HAP-1 (cell line): ENCODE results near the gene LCE2A.
A peak's percentile ranks its signal among the peaks of the same experiment; 100 is the strongest.
"Not testable (repeated sequence)": the region's sequence is repeated elsewhere in the genome, so short reads cannot be mapped to it uniquely, and the experiment has no call there.

Experiments
- DNase-seq, 2 experiments: peaks; one replicate each; pipeline ENCODE4 v3.0.0-alpha.2; 2016 to 2020; ENCODE audit warnings: low spot score in 2 of 2
- H3K27me3 ChIP-seq: fragments of 250-450 bp; sonication (Bioruptor Pico); 2 replicates; pipeline ENCODE4 v1.5.1; 2020; ENCODE audit warnings: low read depth, mild to moderate bottlenecking, moderate library complexity
- H3K36me3 ChIP-seq: fragments of 250-450 bp; sonication (Bioruptor Pico); replicated peaks from 2 replicates; pipeline ENCODE4 v1.5.1; 2020; ENCODE audit warnings: mild to moderate bottlenecking
- H3K4me1 ChIP-seq: fragments of 250-450 bp; sonication (Bioruptor Pico); 2 replicates; pipeline ENCODE4 v1.5.1; 2020; ENCODE audit warnings: mild to moderate bottlenecking
- H3K4me3 ChIP-seq: fragments of 250-450 bp; sonication (Bioruptor Pico); 2 replicates; pipeline ENCODE4 v1.5.1; 2020; ENCODE audit warnings: mild to moderate bottlenecking, moderate library complexity
- H3K9me3 ChIP-seq: fragments of 250-450 bp; sonication (Bioruptor Pico); 2 replicates; pipeline ENCODE4 v1.5.1; 2020; ENCODE audit warnings: mild to moderate bottlenecking, moderate library complexity
- in situ Hi-C: fragments of 300-500 bp; cut with MboI; formaldehyde crosslinking; loops from 3 replicates; pipeline ENCODE4 v1.14.3; 2020; ENCODE audit warnings: low sequenced_read_pairs, inconsistent platforms, mixed read lengths

LCE2A gene, protein sequence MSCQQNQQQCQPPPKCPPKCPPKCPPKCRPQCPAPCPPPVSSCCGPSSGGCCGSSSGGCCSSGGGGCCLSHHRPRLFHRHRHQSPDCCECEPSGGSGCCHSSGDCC

DNA sequence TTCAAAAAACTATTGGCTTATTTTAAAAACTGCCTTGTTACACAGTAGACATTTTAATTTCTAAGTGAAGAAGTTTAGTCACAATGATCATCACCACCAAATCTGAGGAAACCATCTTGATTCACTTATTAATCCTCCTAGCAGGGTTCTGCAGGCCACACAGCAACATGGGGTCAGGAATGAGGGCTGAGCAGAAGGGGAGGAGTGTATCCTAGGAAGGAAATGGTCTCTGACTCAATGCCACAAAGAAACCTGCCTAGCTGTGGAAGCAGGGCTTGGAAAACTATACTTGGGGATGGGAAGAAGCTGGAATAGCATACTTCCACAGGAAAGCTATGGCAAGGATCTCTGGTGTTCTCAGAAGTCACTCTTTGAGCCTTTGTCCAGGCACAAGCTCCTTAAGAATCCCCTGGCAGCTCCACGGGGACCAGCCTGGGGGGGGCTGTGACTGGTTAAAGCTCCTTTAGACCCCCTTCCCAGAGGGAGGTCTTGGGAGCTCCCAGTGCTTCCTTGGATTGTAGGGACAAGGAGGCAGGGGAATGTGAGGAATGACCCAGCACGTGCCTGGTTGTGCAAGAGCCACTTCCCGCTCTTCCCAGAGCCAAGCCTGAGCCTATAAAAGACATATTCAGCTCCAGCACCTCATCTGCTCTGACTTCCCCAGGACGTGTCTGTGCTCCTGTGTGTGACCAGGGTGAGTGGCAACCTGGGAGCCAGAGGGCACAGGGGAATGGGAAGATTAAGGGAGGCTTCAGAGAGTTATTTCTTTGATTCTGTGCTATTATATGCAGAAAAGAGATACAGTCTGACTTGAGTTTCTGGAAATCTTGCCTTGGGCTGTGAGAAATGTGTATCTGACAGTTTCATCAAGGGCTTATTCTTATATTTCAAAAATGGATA is at the start of gene LCE2A:
LCE2A (plus strand) TSS at position 645 of the 900 bp plus-strand sequence. CDS start 557 bp downstream, outside the sequence.
- no peak within 1 kb of the TSS for H3K4me3 ChIP-seq
- in situ Hi-C loops: no loop called here
- no peaks in the 10 kb centered on the region for H3K36me3 ChIP-seq
- H3K27me3 ChIP-seq: no peaks in the 10 kb centered on the region
- no peaks in the 10 kb centered on the region for H3K4me1 ChIP-seq
- no peaks in the 10 kb centered on the region for H3K9me3 ChIP-seq
- no peak for DNase-seq

DNA sequence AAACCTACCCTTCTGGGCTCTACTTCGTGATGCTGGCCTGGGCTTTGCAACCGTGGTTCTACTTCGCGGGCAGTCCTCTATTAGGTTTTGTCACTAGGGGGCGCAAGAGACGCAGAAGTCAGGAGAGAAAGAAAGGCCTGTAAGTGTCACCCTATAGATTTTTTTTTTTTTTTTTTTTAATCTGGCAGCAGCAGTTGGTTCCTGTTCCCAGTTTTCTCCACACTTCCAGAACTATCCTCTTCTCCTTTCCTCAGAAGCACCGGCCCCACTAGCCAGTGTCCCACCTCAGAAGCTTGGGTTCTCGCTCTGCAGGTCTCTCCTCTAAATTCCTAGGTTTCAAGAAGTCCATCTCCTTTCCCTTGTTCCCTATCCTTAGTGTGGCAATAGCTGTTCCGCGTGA is 44.0 kb upstream of the LCE2A start:
- no peaks in the 10 kb centered on the region for H3K36me3 ChIP-seq
- H3K9me3 ChIP-seq: no peaks in the 10 kb centered on the region
- H3K4me3 ChIP-seq: no peak overlapping the region
- in situ Hi-C loops: no loop called here
- H3K27me3 ChIP-seq: no peaks in the 10 kb centered on the region
- peak; percentile 34 to 82 for DNase-seq
- H3K4me1 ChIP-seq: no peaks in the 10 kb centered on the region

DNA sequence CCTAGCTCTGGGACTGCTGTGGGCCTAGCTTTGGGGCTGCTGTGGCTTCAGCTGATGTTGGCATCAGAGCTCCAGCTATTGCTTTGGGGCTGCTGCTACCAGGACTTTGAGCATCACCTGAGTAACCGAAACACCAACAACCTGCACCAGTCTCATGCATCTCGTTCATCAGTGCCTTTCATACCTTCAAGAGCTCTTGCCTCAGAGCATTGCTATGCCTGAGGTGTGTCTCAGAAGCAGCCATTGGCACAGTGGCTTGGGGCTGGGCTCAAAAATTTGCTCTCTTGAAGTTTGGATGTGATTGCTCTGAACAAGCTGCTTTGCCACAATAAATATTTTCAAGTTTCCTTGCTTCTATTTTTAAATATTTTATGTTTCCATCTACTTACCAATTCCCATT is 41.7 kb upstream of the LCE2A start:
- H3K9me3 ChIP-seq: no peaks in the 10 kb centered on the region
- DNase-seq: no peak
- in situ Hi-C loops: no loop called here
- no peaks in the 10 kb centered on the region for H3K4me1 ChIP-seq
- H3K36me3 ChIP-seq: no peaks in the 10 kb centered on the region
- no peaks in the 10 kb centered on the region for H3K27me3 ChIP-seq
- no peak overlapping the region for H3K4me3 ChIP-seq

DNA sequence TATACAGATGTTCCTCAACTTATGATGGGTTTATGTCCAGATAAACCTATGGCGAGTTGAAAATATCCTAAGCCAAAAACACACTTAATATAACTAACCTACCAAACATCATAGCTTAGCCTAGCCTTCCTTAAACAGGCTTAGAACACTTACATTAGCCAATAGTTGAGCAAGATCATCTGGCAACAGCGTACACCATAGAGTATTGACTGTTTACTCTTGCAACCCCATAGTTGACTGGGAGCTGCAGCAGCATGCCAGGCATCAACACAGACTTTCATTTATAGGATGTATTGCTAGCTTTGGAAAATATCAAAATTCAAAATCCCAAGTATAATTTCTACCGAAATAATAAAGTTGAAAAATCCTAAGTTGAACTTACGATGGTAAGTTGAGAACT is 40.5 kb upstream of the LCE2A start:
- H3K36me3 ChIP-seq: no peaks in the 10 kb centered on the region
- H3K4me3 ChIP-seq: no peak overlapping the region
- no peak for DNase-seq
- no peaks in the 10 kb centered on the region for H3K27me3 ChIP-seq
- H3K9me3 ChIP-seq: no peaks in the 10 kb centered on the region
- in situ Hi-C loops: no loop called here
- H3K4me1 ChIP-seq: no peaks in the 10 kb centered on the region

DNA sequence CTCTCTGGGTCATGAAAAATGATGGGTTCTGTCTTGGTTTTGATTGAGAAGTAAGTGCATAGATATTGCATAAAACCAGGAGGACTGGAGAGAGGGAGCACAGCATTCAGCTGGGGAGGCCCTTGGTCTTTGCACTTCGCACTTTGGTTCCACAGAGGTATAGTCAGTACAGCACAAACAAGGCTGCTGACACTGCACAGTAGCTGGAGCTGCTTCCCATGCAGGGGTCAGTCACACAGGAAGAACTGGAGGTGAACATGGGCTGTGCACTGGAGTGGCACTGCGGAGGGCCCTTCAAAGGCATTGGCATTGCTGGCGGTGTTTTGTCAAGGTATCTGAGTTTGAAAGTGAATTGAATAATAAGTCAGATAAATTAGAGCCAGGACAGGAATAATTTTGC is 39.5 kb upstream of the LCE2A start:
- no peaks in the 10 kb centered on the region for H3K36me3 ChIP-seq
- H3K27me3 ChIP-seq: no peaks in the 10 kb centered on the region
- H3K9me3 ChIP-seq: no peaks in the 10 kb centered on the region
- no peaks in the 10 kb centered on the region for H3K4me1 ChIP-seq
- in situ Hi-C loops: no loop called here
- no peak for DNase-seq
- no peak overlapping the region for H3K4me3 ChIP-seq

DNA sequence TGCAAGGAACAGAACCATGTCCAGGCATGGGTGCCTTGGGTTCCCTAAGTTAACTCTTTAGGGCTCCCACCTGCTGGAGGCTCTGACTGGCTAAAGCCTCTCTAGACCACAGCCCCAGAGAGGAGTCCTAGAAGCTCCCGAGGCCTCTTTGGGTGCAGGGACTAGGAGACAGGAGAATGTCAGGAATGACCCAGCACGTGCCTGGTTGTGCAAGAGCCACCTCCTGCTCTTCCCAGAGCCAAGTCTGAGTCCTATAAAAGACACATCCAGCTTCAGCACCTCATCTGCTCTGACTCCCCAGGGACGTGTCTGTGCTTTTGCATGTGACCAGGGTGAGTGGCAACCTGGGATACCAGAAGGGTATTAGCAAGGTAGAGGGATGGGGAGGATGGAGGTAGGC is 35.0 kb upstream of the LCE2A start, which contains the start of gene LCE2D:
LCE2D (plus strand) TSS at position 283 of the 400 bp plus-strand sequence. CDS start 726 bp downstream, outside the sequence.
- DNase-seq: no peak
- no peaks in the 10 kb centered on the region for H3K27me3 ChIP-seq
- H3K9me3 ChIP-seq: no peaks in the 10 kb centered on the region
- H3K4me3 ChIP-seq: no peak within 1 kb of the TSS
- no peaks in the 10 kb centered on the region for H3K36me3 ChIP-seq
- H3K4me1 ChIP-seq: no peaks in the 10 kb centered on the region
- in situ Hi-C loops: no loop called here

DNA sequence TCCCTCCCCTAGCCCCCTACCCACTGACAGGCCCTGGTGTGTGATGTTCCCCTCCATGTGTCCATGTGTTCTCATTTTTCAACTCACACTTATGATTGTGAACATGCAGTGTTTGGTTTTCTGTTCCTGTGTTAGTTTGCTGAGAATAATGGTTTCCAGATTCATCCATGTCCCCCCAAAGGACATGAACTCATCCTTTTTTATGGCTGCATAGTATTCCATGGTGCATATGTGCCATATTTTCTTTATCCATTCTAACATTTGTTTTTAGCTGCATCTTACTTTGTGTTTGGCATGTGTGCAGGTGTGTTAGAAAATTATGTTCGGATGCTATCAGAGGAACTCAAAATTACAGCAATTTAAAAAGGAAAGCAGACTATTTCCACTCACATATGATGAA is 32.0 kb upstream of the LCE2A start:
- H3K4me1 ChIP-seq, H3K36me3 ChIP-seq, H3K4me3 ChIP-seq, DNase-seq, H3K27me3 ChIP-seq, in situ Hi-C loops, H3K9me3 ChIP-seq: not testable (repeated sequence)

DNA sequence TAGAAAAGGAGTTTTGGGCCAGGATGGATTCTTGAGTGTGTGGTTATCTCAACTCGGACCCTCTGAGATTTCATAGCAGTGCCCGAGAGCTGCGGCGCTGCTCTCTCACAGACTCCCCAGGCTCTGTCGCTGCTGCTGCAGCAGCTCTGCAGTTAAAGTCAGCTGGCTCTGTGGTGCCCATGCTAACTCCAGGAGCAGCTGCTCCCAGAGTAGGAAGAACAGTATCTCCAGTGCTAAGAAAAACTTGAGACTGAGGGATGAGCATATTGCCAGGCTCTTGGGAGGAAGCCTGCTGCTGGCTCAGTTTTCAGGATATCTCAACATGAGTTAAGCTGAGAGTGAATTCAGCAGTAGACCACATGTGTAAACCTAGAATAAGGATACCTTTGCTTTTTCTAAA is 30.5 kb upstream of the LCE2A start:
- H3K4me1 ChIP-seq: no peaks in the 10 kb centered on the region
- no peak for DNase-seq
- in situ Hi-C loops: no loop called here
- no peaks in the 10 kb centered on the region for H3K36me3 ChIP-seq
- H3K9me3 ChIP-seq: no peaks in the 10 kb centered on the region
- H3K27me3 ChIP-seq: no peaks in the 10 kb centered on the region
- H3K4me3 ChIP-seq: no peak overlapping the region

DNA sequence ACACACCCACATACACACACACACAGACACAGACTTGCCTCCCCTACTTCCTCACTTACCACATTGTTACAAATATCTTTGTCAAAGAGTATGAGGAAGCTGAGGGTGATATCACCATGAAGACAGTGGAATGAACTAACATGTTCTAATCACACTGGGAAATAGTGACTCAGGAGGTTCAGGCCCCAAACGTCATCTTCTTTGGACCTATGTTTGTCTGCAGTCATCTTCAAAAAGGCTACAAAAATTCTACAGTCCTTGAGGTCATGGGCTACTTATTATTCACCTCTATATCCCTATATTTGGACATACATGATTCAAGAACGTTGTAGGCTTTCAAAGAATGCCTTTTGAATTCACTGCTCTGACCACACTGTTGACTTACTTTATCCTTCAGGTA is 25.1 kb upstream of the LCE2A start:
- Histone ChIP-seq H3K27me3 (no peaks in the 10 kb centered on the region), H3K4me3 (no peak overlapping the region), H3K9me3 (no peaks in the 10 kb centered on the region), H3K4me1 (no peaks in the 10 kb centered on the region), H3K36me3 (no peaks in the 10 kb centered on the region)
- in situ Hi-C loops: no loop called here
- DNase-seq: no peak

DNA sequence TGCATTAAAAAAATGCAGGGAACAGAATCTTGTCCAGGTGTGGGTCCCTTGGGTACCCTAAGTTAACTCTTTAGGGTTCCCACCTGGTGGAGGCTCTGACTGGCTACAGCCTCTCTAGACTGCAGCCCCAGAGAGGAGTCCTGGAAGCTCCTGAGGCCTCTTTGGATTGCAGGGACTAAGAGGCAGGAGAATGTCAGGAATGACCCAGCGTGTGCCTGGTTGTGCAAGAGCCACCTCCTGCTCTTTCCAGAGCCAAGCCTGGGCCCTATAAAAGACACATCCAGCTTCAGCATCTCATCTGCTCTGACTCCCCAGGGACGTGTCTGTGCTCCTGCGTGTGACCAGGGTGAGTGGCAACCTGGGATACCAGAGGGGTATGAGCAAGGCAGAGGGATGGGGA is 23.2 kb upstream of the LCE2A start, which contains the start of gene LCE2C:
LCE2C (plus strand) TSS at position 297 of the 400 bp plus-strand sequence. CDS start 737 bp downstream, outside the sequence.
- H3K9me3 ChIP-seq, in situ Hi-C loops: not testable (repeated sequence)

DNA sequence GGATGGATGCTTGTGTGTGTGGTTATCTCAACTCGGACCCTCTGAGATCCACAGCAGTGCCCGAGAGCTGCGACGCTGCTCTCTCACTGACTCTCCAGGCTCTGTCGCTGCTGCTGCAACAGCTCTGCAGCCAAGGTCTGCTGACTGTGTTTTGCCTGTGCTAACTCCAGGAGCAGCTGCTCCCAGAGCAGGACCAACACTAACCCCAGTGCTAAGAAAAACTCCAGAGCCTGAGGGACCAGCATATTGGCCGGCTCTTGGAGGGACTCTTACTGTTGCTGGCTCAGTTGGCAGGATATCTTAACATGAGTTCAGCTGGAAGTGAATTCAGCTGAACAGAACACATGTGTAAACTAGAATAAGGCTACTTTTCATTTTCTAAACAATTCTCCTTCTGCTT is 18.7 kb upstream of the LCE2A start:
- no peaks in the 10 kb centered on the region for H3K36me3 ChIP-seq
- H3K27me3 ChIP-seq: peaks cover 4% of the 10 kb centered on the region; the same call in 1 of the 2 replicates
- in situ Hi-C loops: no loop called here
- no peak for DNase-seq
- no peaks in the 10 kb centered on the region for H3K9me3 ChIP-seq
- no peak overlapping the region for H3K4me3 ChIP-seq
- H3K4me1 ChIP-seq: no peaks in the 10 kb centered on the region

More for the DNA sequence above, 23.2 kb upstream of the LCE2A start, which contains the start of gene LCE2C:
- not testable (repeated sequence) for H3K36me3 ChIP-seq, H3K27me3 ChIP-seq, H3K4me3 ChIP-seq, H3K4me1 ChIP-seq, DNase-seq

DNA sequence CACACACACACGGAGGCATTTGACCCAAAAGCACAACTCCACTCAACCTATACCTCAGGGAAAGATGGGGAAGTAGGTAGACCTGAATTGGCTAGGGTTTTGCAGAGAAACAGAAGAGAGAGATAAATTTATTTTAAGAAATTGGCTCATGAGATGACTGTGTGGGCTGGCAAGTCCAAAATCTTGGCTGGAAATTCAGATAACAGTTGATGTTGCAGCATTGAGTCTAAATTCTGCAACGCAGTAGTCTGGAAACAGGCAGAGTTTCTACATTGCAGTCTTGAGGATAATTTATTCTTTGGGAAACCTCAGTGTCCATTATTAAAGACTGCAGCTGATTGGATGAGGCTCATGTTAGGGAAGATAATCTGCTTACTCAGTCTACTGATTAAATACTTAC is 16.5 kb upstream of the LCE2A start:
- peaks cover 4% of the 10 kb centered on the region; the same call in 1 of the 2 replicates for H3K27me3 ChIP-seq
- no peaks in the 10 kb centered on the region for H3K36me3 ChIP-seq
- no peaks in the 10 kb centered on the region for H3K9me3 ChIP-seq

DNA sequence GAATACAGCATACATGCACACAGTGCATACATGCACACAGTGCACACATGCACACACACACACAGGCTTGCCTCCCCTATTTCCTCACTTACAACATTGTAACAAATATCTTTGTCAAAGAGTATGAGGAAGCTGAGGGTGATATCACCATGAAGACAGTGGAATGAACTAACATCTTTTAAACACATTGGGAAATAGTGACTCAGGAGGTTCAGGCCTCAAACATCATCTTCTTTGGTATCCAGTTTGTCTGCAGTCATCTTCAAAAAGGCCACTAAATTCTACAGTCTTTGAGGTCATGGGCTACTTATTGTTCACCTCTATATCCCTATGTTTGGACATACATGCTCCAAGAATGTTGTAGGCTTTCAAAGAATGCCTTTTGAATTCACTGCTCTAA is 14.3 kb upstream of the LCE2A start:
- DNase-seq: no peak
- Histone ChIP-seq H3K4me3 (no peak overlapping the region), H3K9me3 (no peaks in the 10 kb centered on the region), H3K4me1 (no peaks in the 10 kb centered on the region), H3K27me3 (peaks cover 4% of the 10 kb centered on the region; the same call in 1 of the 2 replicates), H3K36me3 (no peaks in the 10 kb centered on the region)
- in situ Hi-C loops: no loop called here

More for the DNA sequence above, 16.5 kb upstream of the LCE2A start:
- no peak for DNase-seq
- in situ Hi-C loops: no loop called here
- H3K4me1 ChIP-seq: no peaks in the 10 kb centered on the region
- H3K4me3 ChIP-seq: no peak overlapping the region

DNA sequence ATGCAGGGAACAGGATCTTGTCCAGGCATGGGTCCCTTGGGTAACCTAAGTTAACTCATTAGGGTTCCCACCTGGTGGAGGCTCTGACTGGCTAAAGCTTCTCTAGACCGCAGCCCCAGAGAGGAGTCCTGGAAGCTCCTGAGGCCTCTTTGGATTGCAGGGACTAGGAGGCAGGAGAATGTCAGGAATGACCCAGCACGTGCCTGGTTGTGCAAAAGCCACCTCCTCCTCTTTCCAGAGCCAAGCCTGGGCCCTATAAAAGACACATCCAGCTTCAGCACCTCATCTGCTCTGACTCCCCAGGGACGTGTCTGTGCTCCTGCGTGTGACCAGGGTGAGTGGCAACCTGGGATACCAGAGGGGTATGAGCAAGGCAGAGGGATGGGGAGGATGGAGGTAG is 12.3 kb upstream of the LCE2A start, which contains the start of gene LCE2B:
LCE2B (plus strand) TSS at position 301 of the 400 bp plus-strand sequence. CDS start 721 bp downstream, outside the sequence.
- in situ Hi-C loops, H3K36me3 ChIP-seq, H3K27me3 ChIP-seq, DNase-seq, H3K4me1 ChIP-seq, H3K4me3 ChIP-seq, H3K9me3 ChIP-seq: not testable (repeated sequence)
